Sigmoid colon (tissue), 7 donors: ENCODE data around the gene SPATA13. TPM values are rescaled to one million over a fixed set of nuclear protein-coding genes. Genes with fewer than 3 reads are reported as not detected.

Source experiments
- DNase-seq: peaks from one replicate; pipeline ENCODE4 v3.0.0-alpha.2; 2019
- H3K27ac ChIP-seq, 4 donors: fragments of 200-600 bp; sonication (generic); one replicate each; pipeline ENCODE4 v1.5.1; 2016 to 2019; ENCODE audit warnings: mild to moderate bottlenecking in 1 of 4
- H3K27me3 ChIP-seq, 3 donors: fragments of 200-600 bp; sonication (generic); one replicate each; pipeline ENCODE4 v1.5.1; 2019; ENCODE audit warnings: mild to moderate bottlenecking in 1 of 3
- H3K36me3 ChIP-seq, 4 donors: fragments of 200-600 bp; sonication (generic); one replicate each; pipeline ENCODE4 v1.5.1; 2016 to 2019
- H3K4me1 ChIP-seq, 4 donors: fragments of 200-600 bp; sonication (generic); one replicate each; pipeline ENCODE4 v1.5.1; 2017 to 2019
- H3K4me3 ChIP-seq, 4 donors: fragments of 200-600 bp; sonication (generic); one replicate each; pipeline ENCODE4 v1.5.1; 2017 to 2019; ENCODE audit warnings: mild to moderate bottlenecking in 2 of 4, moderate library complexity in 1 of 4
- H3K9me3 ChIP-seq, 4 donors: fragments of 200-600 bp in 3 of 4; sonication (generic) in 3 of 4; one replicate each; pipeline versions ENCODE4 v1.5.1 to v1.6.1; 2013 to 2019
- EP300 ChIP-seq, 4 donors: sonication (generic); formaldehyde crosslinking; IDR thresholded peaks; one replicate each; pipeline ENCODE4 v1.6.1; 2017; ENCODE audit warnings: antibody characterized with exemption in 4 of 4
- POLR2A ChIP-seq, 2 donors: fragments of 450-650 bp; IDR thresholded peaks; one replicate each; pipeline ENCODE4 v1.6.1; 2016; ENCODE audit warnings: antibody characterized with exemption in 2 of 2, mild to moderate bottlenecking in 2 of 2, moderate library complexity in 2 of 2
- POLR2AphosphoS5 ChIP-seq, 4 donors: sonication (generic); formaldehyde crosslinking; IDR thresholded peaks; one replicate each; pipeline ENCODE4 v1.6.1; 2017; ENCODE audit warnings: antibody characterized with exemption in 4 of 4
- WGBS, 2 donors: extraction: QIAGEN DNeasy Blood & Tissue Kit; methylation state at CpG; one replicate each; pipeline ENCODE4 v1.1.7; 2013; 5-methylcytosine and 5-hydroxymethylcytosine counted together
- intact Hi-C: fragments of 100-400 bp; cut with DNase I; formaldehyde crosslinking; loops from one replicate; pipeline ENCODE4 v1.15.1; 2023
- polyA plus RNA-seq, 3 donors: library from polyadenylated mRNA; stranded (reverse); fragments of 200-250 nt; gene quantifications; one replicate each; pipeline ENCODE4 v1.2.3, GENCODE V29; 2013
- total RNA-seq, 4 donors: library from RNA; depleted of rRNA; stranded (reverse); fragments of >200 nt; gene quantifications; one replicate each; pipeline ENCODE4 v1.1.0, GENCODE V29; 2016
- TF ChIP-seq, protein P1 (sequence below), 4 experiments: fragments of 450-650 bp in 3 of 4; fragments of 200-600 bp in 1 of 4; IDR thresholded peaks; one replicate each; pipeline ENCODE4 v1.5.1; 2016 to 2019; ENCODE audit warnings: antibody characterized with exemption in 4 of 4, mild to moderate bottlenecking in 3 of 4, moderate library complexity in 2 of 4
- donor health status: healthy with polysubstance abuse.
- donor health status: Bipolar disorder and iron deficiency.
- donor health status: healthy.

The SPATA13 gene
- total and polyA plus RNA-seq, 7 donors = 15.6 to 29.4 (median 18.1) TPM

DNA sequence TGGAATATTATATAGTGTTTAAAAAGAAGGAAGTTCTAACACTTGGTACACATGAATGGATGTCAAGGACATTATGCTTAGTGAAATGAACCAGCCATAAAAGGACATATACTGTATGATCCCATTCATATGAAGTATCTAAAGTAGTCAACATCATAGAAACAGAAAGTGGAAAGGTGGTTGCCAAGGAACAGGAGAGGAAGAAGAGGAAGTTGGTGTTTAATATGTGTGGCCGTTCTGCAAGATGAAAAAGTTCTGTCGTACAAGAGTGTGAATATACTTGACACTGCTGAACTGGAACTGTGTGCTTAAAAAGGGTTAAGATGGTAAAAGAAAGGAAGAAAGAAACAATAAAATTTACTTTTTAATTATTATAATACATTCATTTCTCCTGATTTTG is 115.8 kb downstream of the SPATA13 start:
- TF ChIP-seq POLR2A (IDR thresholded peaks at IDR 0.05) = no peak
- TF ChIP-seq, protein P1, sequence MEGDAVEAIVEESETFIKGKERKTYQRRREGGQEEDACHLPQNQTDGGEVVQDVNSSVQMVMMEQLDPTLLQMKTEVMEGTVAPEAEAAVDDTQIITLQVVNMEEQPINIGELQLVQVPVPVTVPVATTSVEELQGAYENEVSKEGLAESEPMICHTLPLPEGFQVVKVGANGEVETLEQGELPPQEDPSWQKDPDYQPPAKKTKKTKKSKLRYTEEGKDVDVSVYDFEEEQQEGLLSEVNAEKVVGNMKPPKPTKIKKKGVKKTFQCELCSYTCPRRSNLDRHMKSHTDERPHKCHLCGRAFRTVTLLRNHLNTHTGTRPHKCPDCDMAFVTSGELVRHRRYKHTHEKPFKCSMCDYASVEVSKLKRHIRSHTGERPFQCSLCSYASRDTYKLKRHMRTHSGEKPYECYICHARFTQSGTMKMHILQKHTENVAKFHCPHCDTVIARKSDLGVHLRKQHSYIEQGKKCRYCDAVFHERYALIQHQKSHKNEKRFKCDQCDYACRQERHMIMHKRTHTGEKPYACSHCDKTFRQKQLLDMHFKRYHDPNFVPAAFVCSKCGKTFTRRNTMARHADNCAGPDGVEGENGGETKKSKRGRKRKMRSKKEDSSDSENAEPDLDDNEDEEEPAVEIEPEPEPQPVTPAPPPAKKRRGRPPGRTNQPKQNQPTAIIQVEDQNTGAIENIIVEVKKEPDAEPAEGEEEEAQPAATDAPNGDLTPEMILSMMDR (IDR thresholded peaks at IDR 0.05) = no peak
- TF ChIP-seq EP300 (IDR thresholded peaks at IDR 0.05) = no peak
- TF ChIP-seq POLR2AphosphoS5 (IDR thresholded peaks at IDR 0.05) = no peak
- peaks cover 0 to 41% (median 31%) of the 10 kb centered on the region in 4 donors for H3K4me1 ChIP-seq
- H3K27me3 ChIP-seq = no peaks in the 10 kb centered on the region
- intact Hi-C loops = no loop called here
- H3K36me3 ChIP-seq = no peaks in the 10 kb centered on the region
- DNase-seq = no peak
- no peaks in the 10 kb centered on the region for H3K9me3 ChIP-seq
- no peak overlapping the region for H3K27ac ChIP-seq
- no peak overlapping the region for H3K4me3 ChIP-seq
- 45 to 80% methylated on average over 2 of the region's 2 CpGs for WGBS, 2 donors

DNA sequence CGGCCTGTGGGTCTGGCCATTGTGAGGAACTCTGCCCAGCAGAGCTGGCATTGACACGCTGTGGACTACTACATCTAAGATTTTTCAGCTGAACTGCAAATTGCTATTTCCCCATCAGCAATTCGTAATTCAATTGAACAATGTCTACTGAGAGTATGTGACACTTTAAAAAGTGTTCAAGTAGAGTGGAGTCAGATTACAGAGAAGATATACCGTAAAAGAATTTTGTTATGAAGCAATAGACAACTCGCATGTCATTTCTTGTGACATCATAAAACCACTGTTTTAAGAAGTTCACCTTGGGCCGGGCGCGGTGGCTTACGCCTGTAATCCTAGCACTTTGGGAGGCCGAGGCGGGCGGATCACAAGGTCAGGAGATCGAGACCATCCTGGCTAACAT is 116.3 kb downstream of the SPATA13 start:
- H3K4me1 ChIP-seq = peaks cover 0 to 43% (median 33%) of the 10 kb centered on the region in 4 donors
- no peak overlapping the region for H3K4me3 ChIP-seq
- no peak overlapping the region for H3K27ac ChIP-seq
- DNase-seq = no peak
- H3K9me3 ChIP-seq = no peaks in the 10 kb centered on the region
- no peaks in the 10 kb centered on the region for H3K36me3 ChIP-seq
- intact Hi-C loops = no loop called here
- H3K27me3 ChIP-seq = no peaks in the 10 kb centered on the region
- TF ChIP-seq EP300 (IDR thresholded peaks at IDR 0.05) (no peak), POLR2A (IDR thresholded peaks at IDR 0.05) (no peak), POLR2AphosphoS5 (IDR thresholded peaks at IDR 0.05) (no peak)
- TF ChIP-seq, protein P1 (IDR thresholded peaks at IDR 0.05) = no peak
- 90 to 95% methylated on average over 13 of the region's 13 CpGs for WGBS, 2 donors

DNA sequence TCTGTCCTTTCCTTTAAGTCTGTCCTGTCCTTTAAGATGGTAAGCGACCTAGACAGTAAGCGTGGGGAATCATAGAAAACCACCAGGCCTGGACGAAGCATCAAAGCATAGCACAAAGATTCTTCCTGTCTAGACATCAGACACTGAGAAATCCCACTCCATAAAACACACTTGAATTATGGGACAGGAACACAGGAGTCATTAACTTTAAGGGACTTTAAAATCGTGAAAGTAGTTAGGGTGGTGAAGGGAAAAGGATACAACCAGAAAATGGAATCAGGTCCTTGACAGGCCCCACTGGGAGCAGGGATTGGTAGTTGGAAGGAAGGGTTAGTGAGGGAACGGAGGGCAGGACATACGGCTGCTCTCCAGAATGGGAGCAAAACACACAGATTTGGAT is 117.2 kb downstream of the SPATA13 start:
- H3K36me3 ChIP-seq = no peaks in the 10 kb centered on the region
- no peaks in the 10 kb centered on the region for H3K9me3 ChIP-seq
- no peak overlapping the region for H3K4me3 ChIP-seq
- no peak for DNase-seq
- no peak overlapping the region for H3K27ac ChIP-seq
- WGBS, 2 donors = 82 to 86% methylated on average over 6 of the region's 6 CpGs
- TF ChIP-seq POLR2A (IDR thresholded peaks at IDR 0.05) = no peak
- no peak for TF ChIP-seq POLR2AphosphoS5 (IDR thresholded peaks at IDR 0.05)
- TF ChIP-seq EP300 (IDR thresholded peaks at IDR 0.05) = no peak
- TF ChIP-seq, protein P1 (IDR thresholded peaks at IDR 0.05) = no peak
- intact Hi-C loops = no loop called here
- no peaks in the 10 kb centered on the region for H3K27me3 ChIP-seq
- H3K4me1 ChIP-seq = peaks cover 0 to 43% (median 32%) of the 10 kb centered on the region in 4 donors

DNA sequence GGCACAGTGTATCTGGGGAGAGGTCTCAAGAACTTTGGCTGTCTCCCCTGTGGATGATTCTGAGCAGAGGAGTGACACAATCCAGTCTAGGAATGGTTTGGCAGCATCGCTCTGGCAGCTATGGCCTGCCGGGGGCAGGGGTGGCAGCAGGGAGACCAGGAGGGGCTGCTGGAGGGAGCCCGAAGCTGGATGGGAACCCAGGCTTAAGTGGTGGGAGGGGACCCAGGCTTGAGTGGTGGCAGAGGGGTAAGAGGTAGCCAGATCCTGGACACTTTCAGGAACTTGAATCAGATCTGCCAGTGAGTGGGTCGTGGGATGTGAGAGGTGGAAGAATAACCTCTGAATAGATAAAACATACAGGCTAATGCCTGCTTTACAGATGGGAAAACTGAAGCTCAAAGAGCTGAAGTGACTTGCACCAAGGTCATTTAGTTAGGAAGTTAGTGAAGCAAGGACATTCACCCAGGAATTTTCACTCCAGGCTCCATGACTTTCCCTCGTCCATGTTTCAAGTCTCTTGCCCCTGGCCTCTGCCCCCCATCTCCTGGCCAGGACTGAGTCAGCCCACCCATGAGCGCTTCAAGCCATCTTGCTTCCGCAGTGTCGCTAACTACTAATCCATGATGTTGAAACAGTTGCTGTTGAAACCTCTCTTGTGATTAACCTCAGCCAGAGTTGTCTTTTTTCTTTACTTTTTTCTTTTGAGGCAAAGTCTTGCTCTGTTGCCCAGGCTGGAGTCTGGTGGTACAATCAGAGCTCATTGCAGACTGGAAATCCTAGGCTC is 119.0 kb downstream of the SPATA13 start:
- 92 to 93% methylated on average over 8 of the region's 8 CpGs for WGBS, 2 donors
- Histone ChIP-seq H3K4me3 (no peak overlapping the region), H3K4me1 (peaks cover 0 to 33% (median 28%) of the 10 kb centered on the region in 4 donors), H3K9me3 (no peaks in the 10 kb centered on the region), H3K27me3 (no peaks in the 10 kb centered on the region), H3K36me3 (peaks cover 0 to 4% (median 0%) of the 10 kb centered on the region in 4 donors), H3K27ac (no peak overlapping the region)
- TF ChIP-seq EP300 (IDR thresholded peaks at IDR 0.05) (no peak), POLR2AphosphoS5 (IDR thresholded peaks at IDR 0.05) (no peak), POLR2A (IDR thresholded peaks at IDR 0.05) (no peak)
- TF ChIP-seq, protein P1 (IDR thresholded peaks at IDR 0.05) = no peak
- DNase-seq = no peak
- intact Hi-C loops = no loop called here
